GM12892 (cell line): ENCODE measurements around the gene ADGRG6.

ENCODE experiments used
- POLR2A ChIP-seq: IDR thresholded peaks from 2 replicates; pipeline ENCODE4 v1.6.1; 2011; ENCODE audit warnings: low read depth, low read length, control low read depth
- POLR2AphosphoS5 ChIP-seq: IDR thresholded peaks from 2 replicates; pipeline ENCODE4 v1.6.1; 2011; ENCODE audit warnings: low read depth, low read length, control low read depth
- TAF1 ChIP-seq: IDR thresholded peaks from 2 replicates; pipeline ENCODE4 v1.6.1; 2011; ENCODE audit warnings: low read depth, mild to moderate bottlenecking, control low read depth, low read length, borderline replicate concordance

DNA sequence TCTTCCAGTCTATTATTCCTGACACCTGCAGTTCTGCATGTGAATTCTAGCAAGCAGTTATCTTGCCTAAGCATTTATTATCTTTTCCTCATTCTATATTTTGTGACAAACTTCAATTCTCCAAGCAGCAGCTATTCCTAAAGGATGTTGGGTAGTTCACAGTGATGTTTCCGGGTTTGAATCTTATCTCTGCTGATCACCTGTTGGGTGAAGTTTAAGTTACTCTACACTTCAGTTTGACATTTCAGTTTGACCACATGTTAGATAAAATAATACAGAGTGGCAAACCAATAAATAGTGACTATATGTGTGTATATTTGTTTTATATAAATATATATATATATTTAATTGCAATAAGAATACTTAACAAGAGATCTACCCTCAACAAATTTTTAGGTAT, 168.6 kb downstream of the ADGRG6 start:
- no peak for TF ChIP-seq POLR2A
- no peak for TF ChIP-seq POLR2AphosphoS5
- no peak for TF ChIP-seq TAF1
